ENCODE data around the gene RTL1.

Gene RTL1

DNA sequence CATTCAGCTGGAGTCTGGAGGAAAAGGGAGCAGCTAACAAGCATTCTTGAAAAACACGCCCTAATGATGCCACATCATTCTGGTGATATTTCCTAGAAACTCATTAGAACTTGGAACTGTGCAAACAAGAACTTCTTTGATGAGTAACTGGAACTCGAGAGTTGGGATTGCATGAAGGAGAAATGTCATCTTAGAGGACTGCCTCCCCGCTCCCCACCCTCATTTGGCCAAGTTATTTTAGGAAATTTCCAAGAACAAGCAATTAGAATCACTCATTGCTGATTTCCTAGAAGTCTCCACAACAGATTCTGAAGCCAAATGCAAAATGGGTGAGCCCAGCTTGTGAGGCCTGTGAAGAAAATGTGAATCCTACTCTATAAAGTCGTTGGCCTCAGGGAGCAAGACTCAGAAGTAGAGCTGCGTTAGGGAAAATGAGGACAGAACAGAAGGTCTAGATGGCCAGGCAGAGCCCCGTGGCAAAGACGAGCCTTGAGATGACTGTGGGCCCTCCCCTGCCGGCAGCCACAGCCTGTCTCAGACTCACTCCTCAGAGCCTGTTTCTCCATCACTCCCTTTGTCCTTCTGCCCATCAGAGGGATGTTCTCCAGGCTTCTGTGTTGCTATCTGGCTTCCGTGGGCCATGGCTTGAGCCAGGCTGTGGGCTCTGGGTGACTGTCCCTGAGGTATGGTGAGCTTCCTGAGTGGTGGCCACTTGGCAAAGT is 38.4 kb downstream of the RTL1 start:
- no peak for DNase-seq

DNA sequence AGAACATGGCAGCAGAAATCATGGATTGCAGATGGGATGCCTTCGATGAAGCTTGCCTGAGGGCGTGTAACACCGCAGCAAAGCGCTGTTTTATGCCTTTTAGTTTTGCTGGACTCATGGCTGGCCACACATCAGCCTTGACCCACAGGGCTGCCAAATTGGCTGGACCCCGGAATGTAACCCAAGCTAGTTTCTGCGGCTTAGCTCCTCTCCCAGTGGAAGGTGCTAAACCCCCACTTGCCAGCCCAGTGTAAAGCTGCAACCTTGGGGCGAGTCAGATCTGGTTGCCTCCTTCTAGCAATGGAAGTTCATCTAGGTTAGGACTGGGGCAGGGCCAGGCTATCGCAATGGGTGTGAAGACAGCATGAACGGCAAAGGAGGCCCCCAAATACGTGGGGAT is 39.3 kb downstream of the RTL1 start:
- DNase-seq: no peak

GRCh38 chr14:100862793-100863192 is 40.7 kb downstream of the RTL1 start:
- DNase-seq: no peak

DNA sequence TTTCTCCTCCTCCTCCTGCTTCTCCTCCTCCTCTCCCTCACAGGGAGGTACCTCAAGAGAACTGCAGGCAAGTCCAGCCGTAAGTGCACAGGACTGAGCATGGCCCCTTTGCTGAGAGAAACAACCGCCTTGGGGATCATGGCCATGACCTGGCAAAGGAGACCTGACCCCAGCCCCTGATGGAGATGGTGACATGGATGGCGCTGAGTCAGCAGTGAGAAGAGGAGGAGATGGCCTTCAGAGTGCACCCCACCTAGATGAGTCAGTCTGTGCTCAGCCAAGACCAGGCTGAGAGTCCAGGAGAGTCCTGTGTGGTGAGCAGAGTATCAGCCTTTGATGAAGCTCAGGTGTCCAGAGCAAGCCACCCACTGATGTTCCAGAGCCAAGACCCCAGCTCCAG is 41.2 kb downstream of the RTL1 start:
- no peak for DNase-seq

GRCh38 chr14:100861937-100862247 is 41.6 kb downstream of the RTL1 start:
- no peak for DNase-seq

GRCh38 chr14:100861188-100861936 is 42.2 kb downstream of the RTL1 start:
- DNase-seq: no peak

GRCh38 chr14:100860556-100861187 is 42.9 kb downstream of the RTL1 start:
- DNase-seq: no peak

DNA sequence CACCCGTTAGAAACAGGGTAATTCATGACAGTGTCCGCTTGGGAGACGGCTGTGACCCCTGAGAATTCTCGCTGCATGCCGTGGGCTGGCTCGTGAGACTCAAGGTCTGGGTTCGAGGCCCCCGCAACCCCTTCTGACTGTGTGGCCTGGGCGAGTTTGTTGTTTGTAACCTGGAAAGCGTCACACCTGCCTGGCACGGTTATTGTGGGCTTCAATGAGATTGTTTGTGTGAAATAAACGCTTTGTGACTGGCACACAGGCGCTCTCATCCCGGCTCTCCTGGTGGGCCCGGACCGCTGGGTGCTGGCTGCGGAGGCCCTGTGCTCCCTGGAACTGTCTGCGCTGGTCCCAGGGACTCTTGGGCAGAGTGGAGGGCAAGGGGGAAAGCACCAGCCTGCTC is 43.7 kb downstream of the RTL1 start:
- no peak for DNase-seq

DNA sequence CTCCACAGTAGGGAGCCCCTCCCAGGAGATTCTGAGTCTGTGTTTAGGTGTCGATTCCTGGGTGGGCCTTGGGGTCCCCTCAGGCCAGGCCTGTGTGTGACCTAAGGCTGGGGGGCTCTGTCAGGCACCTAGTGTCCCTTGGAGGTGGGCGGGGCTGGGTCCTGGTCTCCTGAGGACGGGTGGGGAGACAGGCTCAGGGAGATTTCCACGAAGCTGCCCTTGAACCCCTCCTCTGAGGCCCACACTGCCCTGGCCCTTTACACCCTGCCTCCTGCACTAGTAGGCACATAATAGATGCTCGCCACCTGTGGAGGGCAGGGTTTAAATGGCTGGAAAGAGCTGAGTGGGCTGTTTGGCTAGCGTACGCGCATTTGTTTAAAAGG is 44.7 kb downstream of the RTL1 start:
- DNase-seq: no peak

DNA sequence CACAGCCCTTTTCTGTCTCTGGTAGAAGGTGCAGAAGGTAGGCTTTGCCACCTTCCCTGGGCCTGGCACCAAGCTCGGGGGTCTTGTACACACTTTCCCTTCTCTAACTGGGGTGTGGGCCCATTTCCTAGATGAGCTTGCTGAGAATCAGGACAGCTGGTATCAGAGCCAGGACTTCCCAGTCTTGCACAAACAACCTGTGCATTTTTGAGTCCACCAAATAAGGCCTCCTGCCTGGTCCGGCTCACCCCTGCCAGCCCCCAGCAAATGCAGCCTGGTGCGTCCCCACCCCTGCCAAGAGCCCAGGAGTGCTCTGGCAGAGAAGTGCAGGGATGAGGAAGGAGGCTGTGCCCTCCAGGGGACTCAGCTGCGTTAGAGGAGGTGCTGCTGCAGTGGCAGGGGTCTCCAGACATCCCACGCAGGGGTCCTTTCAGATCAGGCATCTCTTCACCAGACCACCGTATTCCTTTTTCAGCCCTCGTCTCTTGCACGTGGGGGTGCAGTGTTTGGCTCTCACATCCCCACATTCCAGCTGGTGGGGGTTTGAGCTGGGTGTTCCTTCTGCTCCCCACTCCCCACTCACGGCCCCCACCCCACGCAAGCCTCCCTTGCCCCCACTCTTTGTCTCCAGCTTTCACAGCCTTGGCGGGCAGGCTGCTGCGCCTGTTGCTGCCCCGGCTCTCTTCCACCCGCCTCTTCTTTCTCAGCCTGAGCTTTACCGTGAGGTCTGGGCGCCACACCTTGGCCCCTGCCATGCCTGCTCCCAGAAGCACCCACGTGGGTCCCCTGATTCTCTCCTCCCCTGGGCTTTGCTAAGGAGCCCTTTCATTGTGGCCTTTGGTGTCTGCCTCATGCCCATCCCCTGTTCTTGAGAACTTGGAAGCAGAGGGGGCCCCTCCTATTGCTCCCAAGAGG is 45.3 kb downstream of the RTL1 start:
- DNase-seq: peak; percentile 63

DNA sequence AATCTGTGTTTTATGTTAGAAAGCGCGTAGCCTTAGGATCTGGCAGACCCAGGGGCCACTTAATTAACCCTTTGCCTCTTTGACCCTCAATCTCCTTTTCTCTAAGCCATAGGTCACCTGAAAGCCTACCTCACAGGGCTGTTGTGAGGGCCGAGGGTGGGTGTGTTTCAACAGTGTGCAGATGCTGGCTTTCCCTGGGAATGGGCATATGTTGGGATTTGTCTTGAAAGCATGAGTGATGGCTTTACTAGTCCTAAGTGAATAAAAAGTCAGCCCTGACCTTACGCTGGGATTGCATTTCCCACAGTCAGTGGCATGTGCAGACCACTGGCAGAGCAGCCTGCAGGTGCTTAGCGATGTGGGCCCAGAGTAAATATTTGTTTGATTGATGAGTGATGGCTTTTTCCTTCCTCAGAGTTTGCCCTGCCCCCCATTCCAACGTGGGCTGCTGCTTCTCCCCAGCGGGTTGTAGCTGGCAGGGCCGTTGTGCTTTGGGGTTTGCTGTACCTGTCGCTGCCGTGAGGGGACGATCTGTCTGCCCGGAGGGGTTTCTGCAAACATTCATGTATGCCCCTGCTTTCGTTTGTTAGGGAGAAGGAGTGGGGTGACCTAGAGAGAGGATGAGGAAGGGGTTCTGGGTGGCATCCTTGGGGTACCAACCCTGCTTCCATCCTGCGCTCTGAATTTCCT is 46.1 kb downstream of the RTL1 start:
- peak; percentile 28 for DNase-seq

GRCh38 chr14:100856056-100856950 is 47.2 kb downstream of the RTL1 start:
- no peak for DNase-seq

DNA sequence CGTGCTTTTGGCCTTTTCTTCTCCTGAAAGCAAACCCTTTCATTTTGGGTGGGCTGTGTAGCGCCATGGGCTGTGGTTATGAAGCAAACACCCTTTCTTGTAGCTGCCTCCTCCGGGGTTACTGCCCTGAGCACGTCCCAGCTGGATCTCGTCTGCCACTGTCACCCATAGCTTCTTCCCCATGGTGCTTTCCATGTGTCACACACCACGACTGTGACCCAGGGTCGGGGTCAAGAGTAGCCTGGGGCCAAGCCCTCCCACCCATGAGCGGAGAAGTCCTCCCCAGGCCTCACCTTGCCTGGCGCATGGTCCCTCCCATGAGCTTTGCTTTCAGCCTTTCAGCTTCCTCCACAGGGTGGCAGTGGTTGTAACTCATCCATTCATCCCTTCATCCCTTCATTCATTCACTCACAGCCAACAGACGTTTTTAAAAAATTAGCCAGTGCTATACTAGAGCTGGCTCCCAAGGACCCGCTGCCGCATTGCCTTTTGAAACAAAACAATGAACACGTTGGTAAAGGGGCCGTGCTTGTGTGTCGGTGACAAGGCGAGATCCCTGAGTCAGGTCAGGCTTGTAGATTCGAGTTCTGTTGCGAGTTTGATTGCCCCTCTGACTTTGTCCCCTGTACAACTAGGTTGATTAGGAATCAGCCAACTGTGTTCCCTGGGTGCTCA is 48.1 kb downstream of the RTL1 start:
- DNase-seq: no peak

DNA sequence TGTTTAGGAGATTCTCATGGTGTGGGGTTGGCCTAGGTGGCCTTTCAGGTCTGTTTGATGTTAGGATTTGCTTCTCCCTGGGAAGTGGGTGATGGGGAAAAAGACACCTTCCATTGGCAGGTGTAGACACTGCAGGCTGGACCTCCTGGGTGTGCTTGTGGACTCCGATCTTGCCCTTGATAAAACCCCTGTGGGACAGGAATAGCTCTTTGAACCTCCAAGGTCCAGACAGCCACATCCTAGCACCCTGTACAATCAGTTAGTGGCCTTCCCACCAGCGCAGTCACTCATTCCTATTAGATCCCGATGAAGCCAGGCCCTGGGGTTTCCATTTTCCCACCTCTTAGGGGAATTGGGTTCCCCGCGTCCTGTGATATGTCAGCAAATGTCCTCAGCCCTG is 49.1 kb downstream of the RTL1 start:
- DNase-seq: no peak

- DNase-seq: no peak
Measured at GRCh38 chr14:100851946-100852620, 51.4 kb downstream of the RTL1 start.

DNA sequence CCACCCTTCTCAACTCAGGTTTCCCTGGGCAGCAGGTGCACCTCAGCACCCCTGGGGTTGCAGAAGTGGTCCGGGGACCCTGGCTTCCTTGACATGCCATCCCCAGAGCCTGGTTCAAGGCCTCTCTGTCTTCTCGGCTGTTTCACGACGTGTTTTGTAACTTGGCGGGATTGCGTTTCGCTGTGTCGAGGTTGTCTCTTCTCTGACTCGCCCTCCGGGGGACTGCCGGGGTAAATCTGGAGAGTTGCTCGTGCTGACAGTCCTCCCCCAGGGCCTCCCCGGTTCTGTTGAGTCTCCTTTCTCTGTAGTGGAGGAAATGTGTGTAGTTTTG is 52.0 kb downstream of the RTL1 start:
- DNase-seq: no peak

GRCh38 chr14:100850841-100851585 is 52.5 kb downstream of the RTL1 start:
- no peak for DNase-seq

GRCh38 chr14:100849115-100849781 is 54.3 kb downstream of the RTL1 start:
- DNase-seq: no peak

DNA sequence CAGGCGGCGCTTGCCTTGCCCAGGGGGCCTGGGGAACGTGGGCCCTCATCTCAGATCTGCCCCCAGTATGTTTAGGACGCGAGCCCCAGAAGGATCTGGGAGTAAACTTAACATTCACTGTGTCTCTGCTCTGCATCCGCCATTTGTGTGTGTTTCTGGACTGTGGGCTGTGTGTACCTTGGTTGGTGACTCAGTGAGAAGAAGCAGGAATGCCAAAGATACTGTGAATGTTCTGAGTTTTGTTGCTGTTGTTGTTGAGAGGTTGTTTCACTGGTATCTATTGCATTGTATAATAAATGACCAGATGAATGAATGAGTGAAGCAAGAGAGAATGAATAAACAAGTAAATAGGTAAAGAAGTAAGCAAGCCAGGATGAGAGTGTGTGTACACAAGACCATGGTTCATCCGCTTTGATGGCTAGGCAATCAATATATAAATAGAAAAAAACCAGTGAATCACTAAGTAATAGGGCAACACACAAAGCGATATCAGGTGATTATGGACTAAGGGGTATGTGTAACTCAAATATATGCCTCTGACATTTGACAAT is 57.1 kb downstream of the RTL1 start:
- no peak for DNase-seq

Data from NCI-H1436 treated with DMSO at 0.1 percent for 48 hours (cell line).